Measurements from ENCODE around the gene DDX39B. TPM values are rescaled to one million over a fixed set of nuclear protein-coding genes. Genes with fewer than 3 reads are reported as not detected.
"Not testable (repeated sequence)": the region's sequence is repeated elsewhere in the genome, so short reads cannot be mapped to it uniquely, and the experiment has no call there.

Gene DDX39B
- total and polyA plus RNA-seq, 9 donors, result 212 to 404 (median 339) TPM

DNA sequence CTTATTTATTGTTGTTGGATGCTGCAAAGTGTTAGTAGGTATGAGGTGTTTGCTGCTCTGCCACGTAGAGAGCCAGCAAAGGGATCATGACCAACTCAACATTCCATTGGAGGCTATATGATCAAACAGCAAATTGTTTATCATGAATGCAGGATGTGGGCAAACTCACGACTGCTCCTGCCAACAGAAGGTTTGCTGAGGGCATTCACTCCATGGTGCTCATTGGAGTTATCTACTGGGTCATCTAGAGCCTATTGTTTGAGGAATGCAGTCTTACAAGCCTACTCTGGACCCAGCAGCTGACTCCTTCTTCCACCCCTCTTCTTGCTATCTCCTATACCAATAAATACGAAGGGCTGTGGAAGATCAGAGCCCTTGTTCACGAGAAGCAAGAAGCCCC is 31.8 kb downstream of the DDX39B start:
- Histone ChIP-seq H3K27ac (no peak overlapping the region), H3K4me3 (no peak overlapping the region), H3K36me3 (no peaks in the 10 kb centered on the region), H3K27me3 (no peaks in the 10 kb centered on the region), H3K4me1 (ENCODE audit: insufficient read depth) (no peaks in the 10 kb centered on the region), H3K9me3 (no peaks in the 10 kb centered on the region)
- no peak for DNase-seq
- 57 to 70% (median 63%) methylated on average over 4 of the region's 4 CpGs for WGBS, 3 donors
- no peak for TF ChIP-seq EP300 (IDR thresholded peaks at IDR 0.05)
- TF ChIP-seq, protein P1, sequence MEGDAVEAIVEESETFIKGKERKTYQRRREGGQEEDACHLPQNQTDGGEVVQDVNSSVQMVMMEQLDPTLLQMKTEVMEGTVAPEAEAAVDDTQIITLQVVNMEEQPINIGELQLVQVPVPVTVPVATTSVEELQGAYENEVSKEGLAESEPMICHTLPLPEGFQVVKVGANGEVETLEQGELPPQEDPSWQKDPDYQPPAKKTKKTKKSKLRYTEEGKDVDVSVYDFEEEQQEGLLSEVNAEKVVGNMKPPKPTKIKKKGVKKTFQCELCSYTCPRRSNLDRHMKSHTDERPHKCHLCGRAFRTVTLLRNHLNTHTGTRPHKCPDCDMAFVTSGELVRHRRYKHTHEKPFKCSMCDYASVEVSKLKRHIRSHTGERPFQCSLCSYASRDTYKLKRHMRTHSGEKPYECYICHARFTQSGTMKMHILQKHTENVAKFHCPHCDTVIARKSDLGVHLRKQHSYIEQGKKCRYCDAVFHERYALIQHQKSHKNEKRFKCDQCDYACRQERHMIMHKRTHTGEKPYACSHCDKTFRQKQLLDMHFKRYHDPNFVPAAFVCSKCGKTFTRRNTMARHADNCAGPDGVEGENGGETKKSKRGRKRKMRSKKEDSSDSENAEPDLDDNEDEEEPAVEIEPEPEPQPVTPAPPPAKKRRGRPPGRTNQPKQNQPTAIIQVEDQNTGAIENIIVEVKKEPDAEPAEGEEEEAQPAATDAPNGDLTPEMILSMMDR (IDR thresholded peaks at IDR 0.05), result no peak
- no peak for TF ChIP-seq POLR2A (IDR thresholded peaks at IDR 0.05)
- intact Hi-C loops (cut with DNase I), result no loop called here

DNA sequence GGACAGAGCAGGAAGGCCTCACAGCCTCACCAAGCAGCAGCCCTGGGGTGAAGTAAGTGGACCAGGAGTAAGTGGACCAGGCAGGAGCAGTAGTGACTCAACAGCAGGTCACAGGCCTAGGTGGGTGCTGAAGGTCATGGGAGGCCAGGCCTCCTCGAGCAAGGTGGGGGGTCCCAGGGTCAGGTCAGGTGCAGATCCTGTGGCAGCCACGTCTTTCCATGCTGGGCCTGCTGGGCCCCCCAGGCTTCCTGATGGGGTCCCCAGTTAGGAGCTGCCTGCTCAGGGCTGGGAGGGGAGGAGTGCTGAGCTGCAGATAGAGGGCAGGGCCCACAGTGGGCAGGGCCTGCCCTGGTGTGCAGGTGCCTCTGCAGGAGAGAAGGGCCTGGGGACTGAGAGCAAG is 32.8 kb downstream of the DDX39B start:
- H3K9me3 ChIP-seq; H3K36me3 ChIP-seq; intact Hi-C loops (cut with DNase I); H3K4me1 ChIP-seq (ENCODE audit: insufficient read depth); DNase-seq; H3K4me3 ChIP-seq; H3K27ac ChIP-seq; H3K27me3 ChIP-seq: not testable (repeated sequence)
- 38 to 46% (median 38%) methylated on average over 2 of the region's 2 CpGs for WGBS, 3 donors

DNA sequence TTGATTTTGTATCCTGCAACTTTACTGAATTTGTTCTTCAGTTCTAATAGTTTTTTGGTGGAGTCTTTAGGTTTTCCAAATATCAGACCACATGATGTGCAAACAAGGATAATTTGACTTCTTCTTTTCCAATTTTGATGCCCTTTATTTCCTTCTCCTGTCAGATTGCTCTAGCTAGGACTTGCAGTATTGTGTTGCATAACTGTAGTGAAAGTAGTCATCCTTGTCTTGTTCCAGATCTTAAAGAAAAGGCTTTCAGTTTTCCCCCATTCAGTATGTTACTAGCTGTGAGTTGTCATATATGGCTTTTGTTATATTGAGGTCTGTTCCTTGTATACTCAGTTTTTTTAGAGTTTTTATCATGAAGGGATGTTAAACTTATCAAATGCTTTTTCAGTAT is 39.2 kb downstream of the DDX39B start:
- no peaks in the 10 kb centered on the region for H3K4me1 ChIP-seq (ENCODE audit: insufficient read depth)
- no peaks in the 10 kb centered on the region for H3K27me3 ChIP-seq
- H3K36me3 ChIP-seq, result no peaks in the 10 kb centered on the region
- no peaks in the 10 kb centered on the region for H3K9me3 ChIP-seq
- no peak for DNase-seq
- TF ChIP-seq EP300 (IDR thresholded peaks at IDR 0.05) (no peak), POLR2A (IDR thresholded peaks at IDR 0.05) (no peak)
- TF ChIP-seq, protein P1 (IDR thresholded peaks at IDR 0.05), result no peak
- H3K4me3 ChIP-seq, result no peak overlapping the region
- no peak overlapping the region for H3K27ac ChIP-seq
- intact Hi-C loops (cut with DNase I), result no loop called here

DNA sequence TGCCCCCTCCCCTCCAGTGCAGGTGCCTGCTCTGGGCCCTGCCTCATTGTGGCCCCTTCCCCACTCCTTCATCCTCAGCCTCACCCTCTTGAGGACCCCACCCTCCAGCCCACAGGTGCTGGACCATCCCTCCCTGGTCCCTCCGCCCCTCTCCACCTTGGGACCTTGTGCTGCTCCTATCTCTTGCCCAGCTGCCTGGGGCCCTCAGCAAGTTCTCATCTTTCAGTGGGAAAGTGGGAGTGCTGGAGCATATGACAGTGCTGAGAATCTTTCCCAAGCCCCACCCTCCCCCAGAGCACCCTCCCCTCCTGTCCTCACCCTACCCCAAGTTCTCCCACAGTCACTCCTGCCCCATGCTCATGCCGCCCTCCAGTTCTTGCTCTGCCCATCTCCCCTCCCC is 42.2 kb downstream of the DDX39B start:
- intact Hi-C loops (cut with DNase I); DNase-seq; H3K27me3 ChIP-seq; H3K9me3 ChIP-seq; H3K4me3 ChIP-seq; H3K36me3 ChIP-seq; H3K4me1 ChIP-seq (ENCODE audit: insufficient read depth); H3K27ac ChIP-seq: not testable (repeated sequence)
- 64 to 73% (median 69%) methylated on average over 1 to 2 of the region's 2 CpGs for WGBS, 3 donors

DNA sequence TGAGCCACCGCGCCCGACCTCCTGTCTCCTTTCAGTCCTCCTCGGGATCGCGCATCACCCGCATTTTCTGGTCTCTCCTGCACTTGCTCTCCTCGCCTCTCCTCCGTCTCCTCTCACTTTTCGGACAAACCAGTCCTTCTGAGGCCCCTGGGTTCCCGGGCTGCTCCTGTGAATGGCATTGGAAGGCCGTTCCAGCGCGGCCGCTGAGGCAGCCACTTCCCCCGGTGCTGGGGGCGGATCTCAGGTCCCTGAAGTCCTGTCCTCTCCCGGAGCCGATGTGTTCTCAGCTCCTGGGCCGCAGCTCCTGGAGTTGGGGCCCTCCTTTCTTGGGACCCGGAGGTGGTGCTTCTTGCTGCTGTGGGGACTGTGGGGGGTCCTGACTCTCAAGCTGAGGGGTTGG is 43.1 kb downstream of the DDX39B start:
- Histone ChIP-seq H3K4me1 (ENCODE audit: insufficient read depth) (no peaks in the 10 kb centered on the region), H3K27me3 (no peaks in the 10 kb centered on the region), H3K9me3 (no peaks in the 10 kb centered on the region), H3K4me3 (no peak overlapping the region), H3K36me3 (no peaks in the 10 kb centered on the region), H3K27ac (no peak overlapping the region)
- intact Hi-C loops (cut with DNase I), result no loop called here
- DNase-seq, result no peak
- WGBS, 3 donors, result 3 to 12% (median 9%) methylated on average over 21 of the region's 21 CpGs
- no peak for TF ChIP-seq POLR2A (IDR thresholded peaks at IDR 0.05)
- no peak for TF ChIP-seq EP300 (IDR thresholded peaks at IDR 0.05)

DNA sequence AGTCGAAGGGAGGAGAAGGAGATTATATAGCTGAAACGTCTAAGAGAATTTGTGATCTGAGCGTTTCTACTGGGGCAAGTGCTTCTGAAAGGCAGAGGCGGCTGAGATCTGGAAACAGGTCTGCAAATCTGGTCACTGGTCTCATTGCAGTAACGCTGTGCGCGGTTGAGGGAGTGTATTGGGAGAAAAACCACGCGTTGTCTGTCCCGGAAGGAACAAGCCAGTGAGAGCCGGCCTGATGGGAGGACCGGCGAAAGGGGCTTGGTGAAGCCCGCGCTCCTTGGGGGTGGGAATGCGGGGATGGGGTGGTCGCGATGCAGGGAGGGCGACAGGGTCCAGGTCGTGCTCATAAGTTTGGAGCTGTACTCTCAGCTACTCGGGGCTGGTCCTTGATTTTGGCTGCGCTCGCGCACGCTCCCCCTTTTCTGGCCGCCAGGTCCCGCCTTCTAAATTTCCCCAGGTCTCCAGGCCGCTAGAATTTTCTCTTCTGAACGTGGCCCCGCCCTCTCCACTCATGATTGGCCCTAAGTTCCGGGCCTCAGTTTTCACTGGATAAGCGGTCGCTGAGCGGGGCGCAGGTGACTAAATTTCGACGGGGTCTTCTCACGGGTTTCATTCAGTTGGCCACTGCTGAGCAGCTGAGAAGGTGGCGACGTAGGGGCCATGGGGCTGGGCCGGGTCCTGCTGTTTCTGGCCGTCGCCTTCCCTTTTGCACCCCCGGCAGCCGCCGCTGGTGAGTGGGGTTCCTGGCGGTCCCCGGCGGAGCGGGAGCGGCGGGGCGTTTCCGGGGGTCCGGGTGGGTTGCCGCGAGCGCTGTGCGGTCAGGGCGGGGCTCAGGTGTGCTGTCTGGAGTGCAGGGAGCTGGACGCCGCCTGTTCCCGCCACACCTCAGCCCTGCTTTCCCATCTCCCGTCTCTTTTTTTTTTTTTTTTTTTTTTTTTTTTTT is 44.0 kb downstream of the DDX39B start, which contains the start of gene MICB:
TSS of gene MICB (plus strand) at position 615 of the 946 bp plus-strand sequence. CDS start at position 664, 49 bp downstream.
- intact Hi-C loops (cut with DNase I), result no loop called here

DNA sequence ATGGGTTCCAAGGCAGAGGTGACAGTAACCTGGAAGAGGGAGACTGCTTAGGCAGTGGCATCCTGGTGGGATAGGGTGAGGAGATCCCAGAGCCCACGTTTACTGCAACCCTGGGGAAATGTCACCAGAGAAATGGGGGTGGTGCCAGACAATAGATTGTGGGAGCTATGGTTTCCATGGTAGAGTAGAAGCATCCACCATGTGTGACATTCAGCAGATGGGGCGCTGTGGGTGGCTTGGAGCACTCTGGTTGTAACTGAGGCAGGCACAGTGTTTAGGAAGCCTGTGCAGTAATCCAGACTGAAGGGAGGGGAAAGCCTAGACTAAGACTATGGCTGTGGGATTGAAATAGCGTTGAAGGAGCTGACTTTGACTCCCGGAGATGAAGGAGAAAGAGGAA is 45.0 kb downstream of the DDX39B start:
- WGBS, 3 donors, result 40 to 57% (median 46%) methylated on average over 4 of the region's 4 CpGs
- DNase-seq; H3K36me3 ChIP-seq; H3K4me3 ChIP-seq; H3K9me3 ChIP-seq; intact Hi-C loops (cut with DNase I); H3K27me3 ChIP-seq; H3K27ac ChIP-seq; H3K4me1 ChIP-seq (ENCODE audit: insufficient read depth): not testable (repeated sequence)

More for the DNA sequence above, 44.0 kb downstream of the DDX39B start, which contains the start of gene MICB:
- peak; percentile 31 to 74 (median 56) for DNase-seq
- Histone ChIP-seq H3K36me3 (no peaks in the 10 kb centered on the region), H3K27ac (no peak within 1 kb of the TSS), H3K4me3 (peak within 1 kb of the TSS; percentile 44), H3K27me3 (no peaks in the 10 kb centered on the region), H3K4me1 (ENCODE audit: insufficient read depth) (no peaks in the 10 kb centered on the region), H3K9me3 (no peaks in the 10 kb centered on the region)
- WGBS, 3 donors, result 1 to 2% (median 2%) methylated on average over 57 to 64 of the region's 64 CpGs
- no peak for TF ChIP-seq POLR2A (IDR thresholded peaks at IDR 0.05)
- TF ChIP-seq, protein P1 (IDR thresholded peaks at IDR 0.05), result no peak
- no peak for TF ChIP-seq EP300 (IDR thresholded peaks at IDR 0.05)
